Measurements from ENCODE around the gene PRKN.
"Not testable (repeated sequence)": the region's sequence is repeated elsewhere in the genome, so short reads cannot be mapped to it uniquely, and the experiment has no call there.

The PRKN gene

DNA sequence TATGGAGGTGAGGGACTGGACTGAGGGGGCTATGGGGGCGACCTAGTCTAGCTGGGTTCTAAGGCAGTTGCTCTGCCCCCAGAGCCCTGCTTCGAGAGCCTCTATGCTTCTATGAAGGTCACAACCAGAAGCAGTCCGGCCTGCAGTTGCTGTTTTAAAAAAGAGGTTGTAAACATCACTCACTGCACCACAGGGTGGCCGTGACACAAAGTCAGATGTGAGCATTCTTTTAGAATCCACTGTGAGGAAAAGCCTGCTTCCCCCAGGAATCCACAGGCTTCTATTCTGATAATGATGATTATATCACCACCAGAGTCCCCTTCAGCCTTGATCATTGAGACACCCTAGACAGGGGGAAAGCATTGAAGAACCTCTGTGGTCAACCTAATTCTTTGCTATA is 1224.0 kb downstream of the PRKN start:
- DNase-seq = no peak

DNA sequence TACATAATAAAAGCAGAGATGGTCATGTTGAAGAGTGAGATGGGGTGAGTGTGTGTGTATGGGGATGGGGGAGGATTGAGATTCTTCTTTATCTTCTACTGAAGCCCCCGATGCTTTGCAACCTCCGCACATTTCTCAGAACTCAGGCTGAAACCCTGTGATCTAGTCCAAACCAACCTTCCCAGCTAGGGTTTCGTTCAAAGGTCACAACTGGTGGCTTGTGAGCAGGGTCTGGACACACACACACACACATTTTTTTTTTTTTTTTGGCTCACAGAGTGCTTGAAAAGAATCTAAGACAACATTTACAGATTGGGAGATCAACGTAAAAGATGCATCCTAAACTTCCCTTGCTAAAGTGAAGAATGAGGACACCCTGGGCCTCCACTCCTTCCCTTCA is 1228.7 kb downstream of the PRKN start:
- DNase-seq = no peak

DNA sequence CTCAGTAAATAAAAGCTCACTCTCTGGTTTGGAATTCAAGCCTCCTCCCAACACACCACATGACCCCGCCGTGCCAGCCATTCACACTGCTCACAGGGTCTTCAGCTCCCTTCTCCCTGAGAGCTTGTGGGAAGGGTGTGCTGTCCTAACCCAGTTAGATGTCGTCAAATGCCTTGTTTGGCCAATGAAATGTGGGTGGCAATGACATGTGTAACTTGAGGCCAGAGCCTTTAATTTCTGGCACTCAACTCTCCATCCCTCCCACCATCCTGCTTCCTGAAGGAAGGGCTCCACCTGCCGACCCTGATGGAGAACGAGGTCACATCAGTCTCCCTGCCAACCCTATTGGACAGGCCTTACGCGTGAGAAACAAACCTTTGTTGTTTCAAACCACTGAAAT is 1229.2 kb downstream of the PRKN start:
- DNase-seq = no peak

DNA sequence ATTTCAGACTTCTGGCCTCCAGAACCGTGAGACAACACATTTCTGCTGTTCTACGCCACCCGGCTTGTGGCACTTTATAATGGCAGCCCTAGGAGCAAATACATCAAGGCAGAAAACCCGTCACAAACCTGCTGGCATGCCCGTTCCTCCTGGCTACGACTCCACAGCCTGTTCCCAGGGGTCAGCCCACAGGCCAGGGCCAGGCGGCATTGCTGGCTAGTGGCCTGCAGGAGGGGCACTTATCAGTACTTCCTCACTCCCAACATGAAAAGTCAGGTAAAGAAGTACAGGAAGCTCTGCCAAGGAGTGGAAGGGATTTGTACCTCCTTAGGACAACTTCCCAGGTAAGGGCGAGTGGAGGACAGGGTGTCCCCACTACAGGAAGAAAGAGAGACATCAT is 1230.6 kb downstream of the PRKN start:
- no peak for DNase-seq

DNA sequence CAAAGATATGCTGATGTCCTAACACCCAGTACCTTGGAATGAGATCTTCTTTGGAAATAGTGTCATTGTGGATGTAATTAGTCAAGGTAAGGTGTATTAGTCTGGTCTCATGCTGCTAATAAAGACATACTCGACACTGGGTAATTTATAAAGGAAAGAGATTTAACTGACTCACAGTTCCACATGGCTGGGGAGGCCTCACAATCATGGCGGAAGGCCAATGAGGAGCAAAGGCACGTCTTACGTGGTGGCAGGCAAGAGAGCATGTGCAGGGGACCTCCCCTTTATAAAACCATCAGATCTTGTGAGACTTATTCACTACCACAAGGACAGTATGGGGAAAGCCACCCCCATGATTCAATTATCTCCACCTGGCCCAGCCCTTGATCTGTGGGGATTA is 1231.3 kb downstream of the PRKN start:
- DNase-seq = not testable (repeated sequence)

DNA sequence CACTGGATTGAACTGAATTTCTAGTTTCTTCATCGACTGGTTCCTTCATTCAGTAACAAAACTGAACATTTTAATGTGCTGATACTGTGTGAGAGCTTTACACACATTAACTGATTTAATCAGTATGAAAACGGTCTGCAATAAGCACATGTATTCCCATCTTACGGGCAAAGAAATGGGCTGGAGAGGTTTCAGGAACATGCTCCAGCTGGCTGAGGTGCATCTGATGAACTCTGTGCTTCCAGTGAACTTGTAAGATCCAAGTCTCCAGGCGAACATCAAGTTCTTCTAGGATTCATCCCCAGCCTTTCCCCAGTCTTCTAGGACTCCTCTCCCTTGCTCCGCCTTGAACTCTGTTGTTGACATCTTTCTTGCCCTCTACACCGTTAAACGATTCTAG is 1233.0 kb downstream of the PRKN start:
- no peak for DNase-seq

DNA sequence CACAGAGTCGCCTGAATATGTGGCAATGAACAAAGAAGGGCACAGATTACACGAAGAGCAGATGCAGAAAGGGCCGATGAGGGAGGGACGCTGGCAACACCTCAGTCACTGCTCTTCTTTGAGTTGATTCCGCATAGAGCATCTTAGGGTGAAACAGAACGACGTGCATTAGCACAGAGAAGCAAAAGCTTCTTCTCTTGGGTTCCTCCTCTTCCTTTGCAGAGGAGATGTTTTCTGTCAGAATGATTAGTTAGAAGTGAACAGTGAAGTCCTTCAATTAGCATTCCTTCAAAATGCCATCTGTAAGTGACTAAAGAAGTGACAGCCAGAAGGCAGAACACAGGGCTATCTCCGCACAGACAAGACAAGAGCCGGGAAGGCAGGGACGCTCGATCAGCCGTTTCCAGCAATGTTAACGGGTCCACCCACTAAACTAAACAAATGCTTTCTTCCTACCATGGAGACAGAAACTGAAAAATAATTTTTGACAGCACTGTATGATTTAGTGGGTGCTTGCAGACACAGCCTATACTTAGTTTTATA is 1233.9 kb downstream of the PRKN start:
- no peak for DNase-seq

DNA sequence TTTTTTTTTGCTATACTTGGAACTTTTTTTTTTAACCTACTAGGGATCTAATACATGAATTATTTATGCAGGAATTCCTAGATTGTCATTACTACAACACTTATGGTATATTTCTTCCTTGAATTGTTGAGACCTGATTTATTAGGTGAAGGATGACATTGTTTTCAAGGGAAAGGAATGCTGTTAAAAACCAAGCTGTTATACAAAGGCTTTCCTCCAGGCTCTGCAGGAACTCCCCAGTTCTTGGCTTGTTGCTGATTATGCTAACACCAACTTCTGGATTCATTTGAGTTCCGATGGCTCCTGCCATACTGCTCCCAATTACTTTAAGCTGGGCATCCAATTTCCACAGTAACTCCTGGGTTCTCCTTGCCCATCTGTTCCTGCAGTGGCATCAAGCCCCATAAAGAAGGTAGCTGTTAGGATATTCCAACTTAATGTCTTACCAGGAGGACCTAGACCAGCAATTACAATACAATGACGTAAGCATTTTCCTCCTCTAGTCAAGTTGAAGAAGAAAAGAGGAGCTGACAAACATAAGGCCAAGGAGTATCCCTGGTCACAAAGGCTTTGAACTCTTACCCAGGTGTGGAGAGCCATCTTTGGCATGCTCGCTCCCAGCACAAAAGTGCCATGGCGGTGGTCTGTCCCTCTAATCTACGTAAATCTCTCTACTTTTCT is 1237.8 kb downstream of the PRKN start:
- DNase-seq = no peak

DNA sequence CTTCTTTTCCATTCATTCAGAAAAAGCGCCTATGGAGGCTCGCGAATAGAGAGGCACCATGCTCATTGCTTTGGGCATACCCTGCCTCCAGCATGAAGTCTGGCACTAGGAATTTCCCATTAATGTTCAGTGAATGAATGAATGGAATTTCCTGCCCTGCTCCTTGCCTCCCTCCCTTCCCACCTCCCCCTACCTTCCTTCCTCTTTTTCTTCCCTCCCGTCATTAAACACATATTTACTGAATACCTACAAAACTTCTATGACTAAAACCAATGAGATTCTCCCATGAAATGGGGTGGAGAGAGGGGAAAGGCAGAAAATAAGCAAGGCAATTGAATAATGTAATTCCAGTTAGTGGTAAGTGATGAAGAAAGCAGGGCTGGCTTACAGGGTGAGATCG is 1239.9 kb downstream of the PRKN start:
- no peak for DNase-seq

DNA sequence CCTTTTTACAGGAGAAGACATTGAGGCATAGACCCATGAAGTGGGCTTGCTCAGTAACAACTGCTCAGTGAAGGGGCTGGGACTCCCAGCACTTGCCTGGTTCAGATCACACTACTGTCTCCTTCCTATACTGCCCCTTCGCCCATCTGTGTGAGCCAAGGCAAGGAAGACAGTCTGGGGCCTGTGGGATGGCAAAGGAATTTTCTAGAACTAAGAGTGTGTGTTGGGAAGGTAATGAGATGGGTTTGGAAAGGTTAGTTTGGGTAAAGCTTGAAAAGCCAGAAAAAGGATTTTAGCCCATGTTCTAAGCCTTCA is 1240.4 kb downstream of the PRKN start:
- DNase-seq = no peak

DNA sequence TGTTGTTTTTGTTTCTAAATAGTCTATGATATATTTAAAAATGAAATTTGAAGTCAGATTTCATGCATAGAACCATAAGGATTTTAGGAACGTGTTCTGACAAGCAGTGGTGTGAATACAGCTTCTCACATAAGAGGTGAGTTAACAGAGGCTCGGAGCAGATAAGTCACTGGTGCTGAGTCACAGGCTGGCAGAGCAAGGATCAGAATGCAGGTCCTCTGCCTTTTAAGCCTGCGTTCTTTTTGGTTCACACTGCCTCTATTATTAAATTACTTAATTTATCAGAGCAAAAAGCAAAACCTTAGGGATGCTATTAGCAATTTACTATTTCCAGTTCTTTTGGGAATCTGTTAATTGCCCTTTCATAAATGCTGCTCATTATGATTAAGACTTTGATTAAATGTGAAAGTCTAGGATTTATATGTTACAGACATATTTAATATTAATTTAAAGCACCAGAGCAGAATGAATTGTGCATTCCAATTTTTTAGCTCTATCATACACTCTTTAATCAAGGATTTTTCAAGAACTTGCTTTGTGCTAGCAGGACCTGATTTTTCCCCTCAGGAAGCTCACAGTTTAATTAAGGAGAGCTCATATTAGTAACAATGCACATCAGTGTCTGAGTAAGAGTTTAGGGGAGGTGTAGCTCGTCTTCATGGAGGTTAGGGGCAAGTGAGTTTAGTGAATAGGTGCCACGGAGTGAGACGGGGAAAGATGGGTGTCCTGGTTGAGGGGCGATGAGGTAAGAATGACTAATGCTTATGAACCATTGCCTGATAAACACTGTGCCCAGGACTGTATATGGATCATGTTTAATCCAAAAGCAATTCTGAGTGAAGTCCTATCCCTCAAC is 1241.0 kb downstream of the PRKN start:
- DNase-seq = no peak

DNA sequence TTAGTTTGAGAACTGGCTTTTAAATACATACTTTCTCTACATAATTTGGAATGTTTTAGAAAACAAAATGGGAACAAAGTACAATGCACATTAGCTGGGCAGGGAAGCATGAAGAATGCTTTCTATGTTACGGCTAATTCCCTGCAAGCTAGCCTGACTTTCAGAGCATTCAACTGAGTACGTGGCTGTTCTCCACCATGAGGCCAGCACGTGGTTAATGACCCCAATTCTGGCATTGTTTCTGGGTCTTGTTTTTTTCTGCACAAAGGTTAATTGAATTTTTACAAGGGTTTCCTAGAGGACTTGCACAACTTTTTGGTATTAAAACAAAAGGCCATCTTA is 1245.1 kb downstream of the PRKN start:
- DNase-seq = no peak

DNA sequence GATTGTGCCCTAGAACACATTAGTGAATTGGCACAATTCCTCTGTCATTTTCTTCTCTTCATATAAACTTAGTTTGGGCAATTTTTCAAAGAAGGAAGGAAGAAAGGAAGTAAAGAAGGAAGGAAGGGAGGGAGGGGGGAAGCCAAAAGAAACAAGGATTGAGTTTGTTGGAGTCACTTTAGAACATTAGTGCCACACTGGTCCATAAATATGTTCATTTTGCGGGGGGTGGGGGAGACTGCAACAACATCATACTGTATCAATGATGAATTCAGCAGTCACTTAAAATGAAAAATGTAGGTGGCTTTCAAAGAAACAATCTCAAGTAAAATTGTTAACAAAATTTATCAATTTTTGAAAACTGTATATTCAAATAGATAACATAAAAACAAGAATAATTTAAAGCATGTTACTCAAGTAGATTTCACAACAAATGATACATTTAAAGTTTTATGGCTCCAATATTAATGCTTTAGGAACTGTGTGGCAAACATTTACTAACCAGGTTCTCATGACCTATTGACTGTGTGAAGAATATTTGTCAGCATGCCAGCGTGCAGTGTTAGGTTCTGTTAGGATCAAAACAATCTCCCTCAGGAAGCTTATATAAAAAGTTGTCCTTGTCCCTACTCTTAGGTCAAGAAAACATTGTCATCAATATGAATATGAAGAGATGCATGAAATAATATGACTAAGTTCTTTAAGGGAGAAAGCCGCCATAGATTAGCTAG is 1245.6 kb downstream of the PRKN start:
- no peak for DNase-seq

DNA sequence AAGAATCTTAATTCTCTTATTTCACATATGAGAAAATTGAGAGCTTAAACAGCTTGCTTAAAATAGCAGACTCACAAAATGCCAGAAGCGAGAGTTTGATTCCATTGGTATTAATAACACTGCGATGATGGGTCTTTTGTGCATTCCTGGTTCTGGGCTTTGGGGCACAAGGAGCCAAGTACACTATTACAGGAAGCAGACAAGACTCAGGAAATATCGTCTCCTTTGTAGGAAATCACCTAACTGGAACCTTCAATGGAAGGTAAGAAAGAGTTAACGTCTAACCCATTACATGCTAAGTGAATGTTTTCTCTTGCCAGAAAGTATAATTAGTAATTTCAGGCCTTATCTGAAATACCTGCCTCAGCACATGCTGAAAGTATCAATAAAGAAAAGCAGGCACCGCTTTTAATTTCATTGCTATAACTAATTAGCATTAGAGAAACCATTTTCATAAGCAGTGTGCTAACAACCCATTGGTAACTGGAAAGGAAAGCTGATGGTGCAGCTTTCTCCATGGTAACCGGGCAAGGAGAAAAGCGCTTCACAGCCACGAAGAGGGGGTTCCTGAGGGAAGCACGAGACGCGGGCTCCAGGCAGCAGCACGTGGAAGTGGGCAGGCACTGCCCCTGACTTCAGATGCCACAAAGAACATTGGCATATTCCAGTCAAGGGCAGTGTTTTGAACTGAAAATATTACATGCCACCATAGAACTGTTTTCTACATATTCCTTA is 1247.0 kb downstream of the PRKN start:
- no peak for DNase-seq

DNA sequence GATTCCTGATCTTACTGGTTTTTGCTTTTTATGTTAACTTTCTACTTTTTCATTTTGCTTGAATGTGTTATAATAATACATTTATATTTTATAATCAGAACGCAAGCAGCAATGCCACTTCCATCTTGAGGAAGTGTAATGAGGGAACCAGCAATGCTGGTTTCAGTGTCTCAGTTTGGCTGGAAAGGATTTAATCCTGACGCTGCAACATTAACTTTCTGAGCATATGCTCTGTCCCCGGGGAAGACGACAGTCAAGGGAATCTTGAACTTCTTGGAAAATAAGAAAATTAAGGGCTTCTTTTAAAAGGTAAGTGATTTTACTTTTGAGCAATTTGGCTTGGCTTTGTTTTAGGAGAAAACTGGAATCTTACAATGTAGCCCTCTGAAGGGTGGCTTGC is 1248.2 kb downstream of the PRKN start:
- DNase-seq = no peak

DNA sequence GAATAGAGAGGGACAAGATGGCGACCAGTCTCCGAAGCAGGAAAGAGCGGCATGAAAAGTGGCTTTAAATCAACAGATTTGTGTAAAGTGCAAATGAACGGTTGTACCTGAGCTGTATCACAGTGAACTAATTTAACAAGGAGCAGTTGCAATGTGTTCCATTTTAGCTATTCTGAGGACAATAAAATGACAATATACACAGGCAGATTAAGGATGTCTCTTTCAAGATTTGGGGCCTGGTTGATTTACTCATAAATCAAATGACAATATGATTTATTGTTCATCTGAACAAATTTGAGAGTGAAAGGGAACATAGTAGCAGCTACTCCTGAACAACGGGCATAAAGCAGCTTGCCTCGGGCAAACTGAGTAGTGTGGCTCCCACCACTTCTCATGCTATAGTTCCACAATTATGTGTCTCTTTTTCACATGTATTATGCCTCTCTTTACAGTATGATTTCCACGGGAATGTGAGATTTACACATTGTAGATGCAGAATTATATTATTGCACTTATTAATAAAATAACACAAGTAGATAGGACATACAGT is 1249.6 kb downstream of the PRKN start:
- no peak for DNase-seq

DNA sequence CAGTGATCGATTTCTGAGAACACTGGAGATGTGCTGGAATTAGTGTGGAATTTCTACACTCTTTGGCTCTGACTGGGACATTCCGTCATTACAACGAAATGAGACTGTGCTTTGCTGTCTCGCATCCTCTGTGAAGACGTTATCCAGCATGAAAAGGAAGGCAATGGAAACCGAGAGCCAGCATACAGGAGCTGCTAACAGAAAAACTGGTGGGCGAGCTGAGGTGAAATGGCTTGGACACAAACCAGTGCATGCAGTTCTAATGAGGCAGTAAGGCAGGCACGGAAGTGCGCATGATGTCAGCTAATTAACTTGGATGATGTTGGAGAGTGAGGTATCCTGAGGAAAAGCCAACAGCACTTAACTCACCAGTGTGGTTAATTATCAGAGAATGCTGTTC is 1250.9 kb downstream of the PRKN start:
- DNase-seq = no peak

DNA sequence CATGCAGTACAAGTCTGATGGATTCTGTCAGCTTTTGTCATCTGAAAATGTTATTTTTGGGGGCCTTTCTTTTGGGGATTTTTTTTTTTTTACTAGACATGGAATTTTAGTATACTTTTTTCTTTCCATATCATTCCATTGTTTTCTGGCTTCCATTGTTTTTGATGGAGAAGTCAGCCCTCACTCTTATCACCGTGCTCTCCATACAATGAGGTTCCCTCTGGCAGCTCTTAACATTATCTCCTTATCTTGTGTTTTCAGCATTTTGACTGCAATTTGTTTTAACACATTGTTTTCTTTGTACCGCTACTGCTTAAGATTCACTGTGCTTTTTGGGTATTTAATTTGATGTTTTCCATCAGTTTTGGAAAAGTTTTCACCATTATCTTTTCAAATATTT is 1262.2 kb downstream of the PRKN start:
- DNase-seq = no peak

DNA sequence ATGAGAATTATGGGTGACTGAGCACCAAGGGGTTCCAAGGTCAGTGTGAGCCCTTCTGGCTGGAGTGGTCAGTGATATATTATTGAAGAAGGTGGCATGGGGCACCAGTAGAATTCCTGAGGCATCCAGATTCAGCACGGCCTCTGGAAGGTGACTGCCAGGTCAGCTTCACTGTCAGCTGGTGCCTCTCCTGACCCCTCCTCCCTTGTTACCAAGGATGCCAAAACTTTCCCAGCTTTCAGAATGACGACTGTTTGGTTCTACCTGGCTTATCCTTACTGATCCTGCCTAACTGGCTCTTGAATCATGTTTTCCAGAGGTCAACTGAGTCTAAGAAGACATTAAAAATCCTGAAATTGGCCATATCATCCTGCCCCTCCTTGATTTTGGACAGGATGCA is 1264.5 kb downstream of the PRKN start:
- DNase-seq = no peak

DNA sequence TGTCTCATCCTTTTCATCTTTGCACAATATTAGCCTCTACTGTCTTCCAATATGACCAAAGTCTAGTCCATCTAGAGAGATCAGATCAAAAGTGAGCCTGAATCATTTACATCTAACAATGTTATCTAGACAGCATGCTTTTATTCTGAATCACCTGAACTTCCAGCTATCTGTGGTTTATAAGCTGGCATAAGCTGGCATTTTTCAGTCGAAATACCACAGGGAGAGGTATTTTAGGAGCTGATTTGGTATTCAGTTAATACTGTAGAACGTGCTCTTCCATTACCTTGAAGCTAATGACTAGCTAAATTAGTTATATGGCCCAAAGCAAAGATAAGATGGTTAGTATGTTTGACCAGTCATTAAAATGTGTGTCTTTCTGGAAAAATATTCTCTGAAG is 1265.4 kb downstream of the PRKN start:
- DNase-seq = no peak

DNA sequence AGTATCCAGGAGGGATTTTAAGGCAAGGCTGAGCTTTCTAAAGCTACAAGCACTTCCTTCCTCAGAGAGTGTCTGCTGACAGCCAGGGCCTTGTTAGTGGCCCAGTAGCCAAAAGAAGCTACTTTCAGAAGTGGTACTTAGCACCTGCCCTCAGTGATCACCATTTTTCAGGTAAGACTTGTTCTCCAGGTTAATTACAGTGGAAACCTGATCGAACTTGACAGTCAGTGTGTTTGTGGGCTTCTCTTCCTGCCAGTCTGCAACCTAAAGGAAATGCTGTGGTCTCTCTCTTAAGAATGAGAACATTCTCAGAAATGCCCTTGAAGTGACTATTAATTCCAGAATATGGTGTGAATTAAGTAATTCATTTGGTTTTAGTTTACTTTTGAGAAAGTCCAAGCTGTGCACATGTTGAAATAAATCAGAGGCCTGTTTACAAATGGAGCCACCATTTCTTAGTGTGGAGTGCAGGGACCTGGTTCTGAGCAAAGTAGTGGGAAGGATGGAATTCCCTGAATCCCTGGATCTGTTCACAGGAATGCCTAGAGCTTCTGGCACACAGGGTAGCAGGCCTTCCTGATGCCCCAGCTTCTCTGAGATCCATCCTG is 1268.5 kb downstream of the PRKN start:
- DNase-seq = no peak

DNA sequence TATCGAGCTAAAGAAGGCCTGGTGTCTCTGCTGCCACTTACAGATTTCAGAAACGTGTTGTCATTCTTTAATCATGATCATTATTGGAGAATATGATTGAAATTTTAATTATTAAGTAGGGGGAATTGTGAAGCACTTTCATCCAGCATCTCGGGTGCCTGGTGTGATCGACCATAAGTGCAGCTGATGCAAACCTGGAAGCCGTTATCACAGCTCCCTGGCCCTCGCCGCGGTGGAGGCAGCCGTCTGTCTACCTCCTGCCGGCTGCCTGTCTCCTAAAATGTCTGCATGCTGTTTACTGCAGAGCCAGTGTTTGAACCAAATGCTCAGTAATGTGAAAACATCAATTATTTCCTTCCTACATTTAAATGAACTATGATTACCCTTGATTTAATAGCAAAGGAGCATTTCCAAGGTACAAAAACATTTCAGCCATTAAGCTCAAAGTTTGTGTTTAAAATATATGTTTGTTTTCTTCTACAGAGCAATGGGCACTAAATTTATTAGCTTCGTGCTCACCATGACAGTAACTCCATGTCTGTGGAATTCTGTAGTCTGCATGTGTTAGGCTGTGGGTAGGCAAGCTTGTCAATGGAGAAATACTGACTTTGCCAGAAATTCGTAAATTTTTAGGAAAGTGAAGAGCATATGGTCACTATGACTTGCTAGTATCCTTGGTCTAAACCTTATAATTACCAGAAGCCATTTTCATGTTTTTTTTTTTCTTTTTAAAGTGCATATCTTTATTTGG is 1269.2 kb downstream of the PRKN start:
- DNase-seq = no peak
